NB4 (cell line): Measurements from ENCODE around the gene GZMM.

Experiments used
- DNase-seq: peaks from one replicate; pipeline ENCODE4 v3.0.0; 2010; ENCODE audit warnings: low read depth
- H3K4me3 ChIP-seq: one replicate; pipeline ENCODE4 v1.5.1; 2011; ENCODE audit warnings: mild to moderate bottlenecking, low read depth, low read length, moderate library complexity
- MYC ChIP-seq: IDR thresholded peaks from 2 replicates; pipeline ENCODE4 v1.6.1; 2011; ENCODE audit warnings: low read depth, low read length
- POLR2A ChIP-seq: IDR thresholded peaks from 2 replicates; pipeline ENCODE4 v1.6.1; 2011; ENCODE audit warnings: mild to moderate bottlenecking; ENCODE audit not compliant: insufficient read length; ENCODE audit errors: extremely low read depth
- TF ChIP-seq, protein P1 (sequence below): IDR thresholded peaks from one replicate; pipeline ENCODE4 v1.5.1; 2012; ENCODE audit warnings: low read depth, low read length
- TF ChIP-seq, protein P2 (sequence below): IDR thresholded peaks from 2 replicates; pipeline ENCODE4 v1.6.1; 2011; ENCODE audit warnings: low read depth, low read length

The GZMM gene

GRCh38 chr19:579111-579841 is 35.4 kb downstream of the GZMM start:
- no peak for DNase-seq
- TF ChIP-seq, protein P1, sequence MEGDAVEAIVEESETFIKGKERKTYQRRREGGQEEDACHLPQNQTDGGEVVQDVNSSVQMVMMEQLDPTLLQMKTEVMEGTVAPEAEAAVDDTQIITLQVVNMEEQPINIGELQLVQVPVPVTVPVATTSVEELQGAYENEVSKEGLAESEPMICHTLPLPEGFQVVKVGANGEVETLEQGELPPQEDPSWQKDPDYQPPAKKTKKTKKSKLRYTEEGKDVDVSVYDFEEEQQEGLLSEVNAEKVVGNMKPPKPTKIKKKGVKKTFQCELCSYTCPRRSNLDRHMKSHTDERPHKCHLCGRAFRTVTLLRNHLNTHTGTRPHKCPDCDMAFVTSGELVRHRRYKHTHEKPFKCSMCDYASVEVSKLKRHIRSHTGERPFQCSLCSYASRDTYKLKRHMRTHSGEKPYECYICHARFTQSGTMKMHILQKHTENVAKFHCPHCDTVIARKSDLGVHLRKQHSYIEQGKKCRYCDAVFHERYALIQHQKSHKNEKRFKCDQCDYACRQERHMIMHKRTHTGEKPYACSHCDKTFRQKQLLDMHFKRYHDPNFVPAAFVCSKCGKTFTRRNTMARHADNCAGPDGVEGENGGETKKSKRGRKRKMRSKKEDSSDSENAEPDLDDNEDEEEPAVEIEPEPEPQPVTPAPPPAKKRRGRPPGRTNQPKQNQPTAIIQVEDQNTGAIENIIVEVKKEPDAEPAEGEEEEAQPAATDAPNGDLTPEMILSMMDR, result no peak
- TF ChIP-seq, protein P2, sequence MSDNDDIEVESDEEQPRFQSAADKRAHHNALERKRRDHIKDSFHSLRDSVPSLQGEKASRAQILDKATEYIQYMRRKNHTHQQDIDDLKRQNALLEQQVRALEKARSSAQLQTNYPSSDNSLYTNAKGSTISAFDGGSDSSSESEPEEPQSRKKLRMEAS, result no peak
- TF ChIP-seq POLR2A (no peak), MYC (no peak)
- H3K4me3 ChIP-seq, result no peak overlapping the region

GRCh38 chr19:579842-580155 is 35.9 kb downstream of the GZMM start:
- H3K4me3 ChIP-seq, result no peak overlapping the region
- no peak for TF ChIP-seq MYC
- TF ChIP-seq, protein P2, result no peak
- TF ChIP-seq, protein P1, result no peak
- no peak for TF ChIP-seq POLR2A
- no peak for DNase-seq

DNA sequence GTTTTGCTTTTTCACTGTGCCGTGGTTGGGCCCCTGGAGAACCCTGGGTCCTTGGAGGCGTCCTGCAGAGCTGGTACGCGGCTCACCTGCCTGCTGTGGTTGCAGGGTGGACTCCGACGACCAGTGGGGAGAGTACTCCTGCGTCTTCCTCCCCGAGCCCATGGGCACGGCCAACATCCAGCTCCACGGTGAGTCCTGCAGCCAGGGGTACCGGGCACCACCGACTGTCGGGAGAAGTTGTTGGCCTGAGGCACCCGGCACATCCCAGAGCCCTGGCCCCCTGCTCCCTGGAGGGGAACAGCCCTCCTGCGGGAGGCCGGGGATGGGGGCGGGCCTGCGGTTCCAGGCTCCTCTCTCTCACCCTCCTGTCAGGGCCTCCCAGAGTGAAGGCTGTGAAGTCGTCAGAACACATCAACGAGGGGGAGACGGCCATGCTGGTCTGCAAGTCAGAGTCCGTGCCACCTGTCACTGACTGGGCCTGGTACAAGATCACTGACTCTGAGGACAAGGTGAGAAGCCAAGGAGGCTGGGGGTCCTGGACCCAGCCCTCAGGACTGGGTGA is 36.5 kb downstream of the GZMM start:
- no peak for TF ChIP-seq POLR2A
- TF ChIP-seq MYC, result no peak
- TF ChIP-seq, protein P1, result no peak
- TF ChIP-seq, protein P2, result no peak
- DNase-seq, result no peak
- no peak overlapping the region for H3K4me3 ChIP-seq

DNA sequence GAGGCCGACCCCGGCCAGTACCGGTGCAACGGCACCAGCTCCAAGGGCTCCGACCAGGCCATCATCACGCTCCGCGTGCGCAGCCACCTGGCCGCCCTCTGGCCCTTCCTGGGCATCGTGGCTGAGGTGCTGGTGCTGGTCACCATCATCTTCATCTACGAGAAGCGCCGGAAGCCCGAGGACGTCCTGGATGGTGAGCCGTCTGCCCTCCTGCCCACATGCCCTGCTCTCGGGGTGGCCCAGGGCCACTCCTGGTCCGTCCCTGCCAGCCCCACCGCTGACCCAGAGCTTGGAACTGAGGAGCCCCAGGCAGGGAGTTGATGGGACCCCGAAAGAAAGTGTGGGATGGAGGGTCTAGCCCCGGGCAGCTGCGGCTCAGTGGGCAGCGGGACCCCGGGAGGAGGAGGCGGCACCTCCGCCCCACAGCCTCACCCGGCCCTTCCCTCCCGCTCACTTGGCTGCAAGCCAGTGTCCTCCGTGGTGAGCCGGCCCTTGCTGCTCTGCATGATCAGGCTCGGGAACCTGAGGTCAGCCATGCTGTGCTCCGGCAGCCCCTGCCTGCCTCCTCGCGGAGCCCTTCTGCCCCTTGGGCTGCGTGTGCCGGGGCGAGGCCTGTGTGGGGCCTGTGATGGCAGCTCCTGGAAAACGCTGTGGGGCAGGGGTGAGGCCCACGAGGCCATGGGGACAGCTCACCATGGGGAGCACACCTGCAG is 37.7 kb downstream of the GZMM start:
- DNase-seq, result no peak
- H3K4me3 ChIP-seq, result no peak overlapping the region
- TF ChIP-seq, protein P2, result no peak
- TF ChIP-seq, protein P1, result no peak
- TF ChIP-seq POLR2A, result no peak
- no peak for TF ChIP-seq MYC

DNA sequence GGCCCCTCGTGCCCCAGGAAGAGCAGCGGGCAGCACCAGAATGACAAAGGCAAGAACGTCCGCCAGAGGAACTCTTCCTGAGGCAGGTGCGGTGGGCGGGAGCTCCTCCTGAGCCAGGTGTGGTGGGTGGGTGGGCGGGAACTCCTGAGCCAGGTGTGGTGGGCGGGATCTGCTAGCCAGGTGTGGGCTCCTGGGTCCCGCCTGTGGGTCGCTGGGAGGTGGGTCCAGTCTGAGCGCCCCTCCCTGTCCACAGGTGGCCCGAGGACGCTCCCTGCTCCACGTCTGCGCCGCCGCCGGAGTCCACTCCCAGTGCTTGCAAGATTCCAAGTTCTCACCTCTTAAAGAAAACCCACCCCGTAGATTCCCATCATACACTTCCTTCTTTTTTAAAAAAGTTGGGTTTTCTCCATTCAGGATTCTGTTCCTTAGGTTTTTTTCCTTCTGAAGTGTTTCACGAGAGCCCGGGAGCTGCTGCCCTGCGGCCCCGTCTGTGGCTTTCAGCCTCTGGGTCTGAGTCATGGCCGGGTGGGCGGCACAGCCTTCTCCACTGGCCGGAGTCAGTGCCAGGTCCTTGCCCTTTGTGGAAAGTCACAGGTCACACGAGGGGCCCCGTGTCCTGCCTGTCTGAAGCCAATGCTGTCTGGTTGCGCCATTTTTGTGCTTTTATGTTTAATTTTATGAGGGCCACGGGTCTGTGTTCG is 38.8 kb downstream of the GZMM start:
- TF ChIP-seq, protein P1, result no peak
- no peak for TF ChIP-seq MYC
- no peak for DNase-seq
- no peak overlapping the region for H3K4me3 ChIP-seq
